K562 (cell line): Measurements from ENCODE around the gene GARIN5B. TPM values are rescaled to one million over a fixed set of nuclear protein-coding genes. Genes with fewer than 3 reads are reported as not detected.

Experiments used
- ADNP ChIP-seq: fragments of 200-800 bp; sonication (Bioruptor generic); IDR thresholded peaks from 2 replicates; pipeline ENCODE4 v1.6.1; 2016; ENCODE audit warnings: missing genetic modification characterization, missing compliant biosample characterization
- ATF4 ChIP-seq: fragments of 450-650 bp; formaldehyde crosslinking; IDR thresholded peaks from 2 replicates; pipeline ENCODE4 v1.4.0; 2022; ENCODE audit warnings: mild to moderate bottlenecking, moderate library complexity
- BMI1 ChIP-seq: fragments of 150-350 bp; IDR thresholded peaks from 2 replicates; pipeline ENCODE4 v1.6.1; 2014; ENCODE audit warnings: low read length
- CEBPB ChIP-seq: fragments of 450-650 bp; IDR thresholded peaks from 2 replicates; pipeline ENCODE4 v1.6.1; 2016; ENCODE audit warnings: missing genetic modification characterization, missing compliant biosample characterization
- CHD4 ChIP-seq: fragments of 200-600 bp; sonication (generic); IDR thresholded peaks from 3 replicates; pipeline ENCODE4 v1.6.1; 2012; ENCODE audit warnings: low read depth, mild to moderate bottlenecking, mixed read lengths, low read length, inconsistent platforms; ENCODE audit not compliant: insufficient read depth, insufficient replicate concordance, poor library complexity, severe bottlenecking
- HDAC2 ChIP-seq: fragments of 450-650 bp; IDR thresholded peaks from 2 replicates; pipeline ENCODE4 v1.6.1; 2016; ENCODE audit warnings: mild to moderate bottlenecking
- HDAC3 ChIP-seq: fragments of 450-650 bp; IDR thresholded peaks from 2 replicates; pipeline ENCODE4 v1.6.1; 2018; ENCODE audit warnings: borderline replicate concordance, mild to moderate bottlenecking, moderate library complexity; ENCODE audit not compliant: partially characterized antibody
- ID3 ChIP-seq, 2 experiments: fragments of 250-450 bp in 1 of 2; fragments of 450-650 bp in 1 of 2; sonication (Bioruptor Pico) in 1 of 2; IDR thresholded peaks; 2 replicates each; pipeline versions ENCODE4 v1.6.1 to v1.8.0; 2016 to 2021; ENCODE audit warnings: mild to moderate bottlenecking in 2 of 2, moderate library complexity in 2 of 2, missing compliant biosample characterization in 1 of 2, missing genetic modification characterization in 1 of 2
- KAT8 ChIP-seq: fragments of 450-650 bp; IDR thresholded peaks from 2 replicates; pipeline ENCODE4 v1.6.1; 2016; ENCODE audit warnings: low read depth, mild to moderate bottlenecking
- LARP7 ChIP-seq: fragments of 450-650 bp; IDR thresholded peaks from 2 replicates; pipeline ENCODE4 v1.6.1; 2016
- MAX ChIP-seq: sonication (generic); formaldehyde crosslinking; IDR thresholded peaks from 2 replicates; pipeline ENCODE4 v1.9.0; 2022; ENCODE audit warnings: mild to moderate bottlenecking, missing genetic modification reagents
- NONO ChIP-seq, 2 experiments: fragments of 200-400 bp in 1 of 2; fragments of 450-650 bp in 1 of 2; formaldehyde crosslinking in 1 of 2; IDR thresholded peaks; 2 replicates each; pipeline ENCODE4 v1.6.1; 2017; ENCODE audit warnings: low read depth in 2 of 2, mild to moderate bottlenecking in 2 of 2, moderate library complexity in 2 of 2, low read length in 1 of 2
- OTX1 ChIP-seq: fragments of 450-650 bp; formaldehyde crosslinking; IDR thresholded peaks from 2 replicates; pipeline ENCODE4 v1.4.0; 2022; ENCODE audit warnings: mild to moderate bottlenecking
- POLR3G ChIP-seq: IDR thresholded peaks from 2 replicates; pipeline ENCODE4 v1.6.1; 2011; ENCODE audit not compliant: insufficient read length, insufficient replicate concordance; ENCODE audit errors: extremely low read depth
- RCOR1 ChIP-seq, 2 experiments: IDR thresholded peaks; 2 replicates each; pipeline ENCODE4 v1.6.1; 2012; ENCODE audit warnings: low read depth in 2 of 2, low read length in 2 of 2, borderline replicate concordance in 1 of 2, improper control_type of control experiment in 1 of 2
- RFX7 ChIP-seq: fragments of 250-450 bp; sonication (Bioruptor Pico); IDR thresholded peaks from 2 replicates; pipeline ENCODE4 v1.5.1; 2021; ENCODE audit warnings: mild to moderate bottlenecking
- SMAD1 ChIP-seq: fragments of 150-350 bp; IDR thresholded peaks from 2 replicates; pipeline ENCODE4 v1.6.1; 2014; ENCODE audit warnings: low read length, low read depth; ENCODE audit not compliant: partially characterized antibody
- SMARCA5 ChIP-seq: fragments of 450-650 bp; IDR thresholded peaks from 2 replicates; pipeline ENCODE4 v1.6.1; 2016
- SMC3 ChIP-seq: conservative IDR thresholded peaks from 2 replicates; pipeline ENCODE4 v1.6.1; 2011; ENCODE audit warnings: low read depth, low read length, improper control_type of control experiment; ENCODE audit not compliant: insufficient read depth
- SRSF3 ChIP-seq: fragments of 200-400 bp; formaldehyde crosslinking; IDR thresholded peaks from 2 replicates; pipeline ENCODE4 v1.6.1; 2016; ENCODE audit warnings: mild to moderate bottlenecking, low read length, moderate library complexity; ENCODE audit not compliant: insufficient read depth
- TARDBP ChIP-seq: fragments of 450-650 bp; IDR thresholded peaks from 2 replicates; pipeline ENCODE4 v1.6.1; 2016
- UBTF ChIP-seq, 2 experiments: IDR thresholded peaks; 2 replicates each; pipeline ENCODE4 v1.6.1; 2012; ENCODE audit warnings: improper control_type of control experiment in 2 of 2, low read depth in 2 of 2, low read length in 2 of 2, borderline replicate concordance in 1 of 2
- ZKSCAN1 ChIP-seq: fragments of 150-350 bp; IDR thresholded peaks from 2 replicates; pipeline ENCODE4 v1.6.1; 2016; ENCODE audit warnings: low read depth, low read length
- ZNF717 ChIP-seq: fragments of 250-450 bp; sonication (Bioruptor Pico); IDR thresholded peaks from 2 replicates; pipeline ENCODE4 v1.5.0; 2021
- ZNF766 ChIP-seq: fragments of 200-800 bp; sonication (Bioruptor generic); conservative IDR thresholded peaks from 2 replicates; pipeline ENCODE4 v1.6.1; 2016; ENCODE audit warnings: missing genetic modification characterization, missing compliant biosample characterization
- ZNF77 ChIP-seq: fragments of 250-450 bp; sonication (Bioruptor Pico); IDR thresholded peaks from 2 replicates; pipeline ENCODE4 v1.5.0; 2020
- polyA plus RNA-seq, 8 experiments: library from polyadenylated mRNA; depleted of rRNA in 4 of 8; stranded (reverse) in 5 of 8; unstranded in 3 of 8; fragments of >200 nt; fragmentation: Nextera tagmentation in 2 of 8; fragmentation: Illumina TruSeq in 1 of 8; extraction: Ambion mirVana in 2 of 8; extraction: Trizol in 1 of 8; gene quantifications; 2 replicates each; pipeline versions ENCODE4 v1.2.1 to v1.2.3, GENCODE V29; 2011 to 2014; ENCODE audit warnings: inconsistent platforms in 1 of 8, missing spikeins in 1 of 8
- total RNA-seq, 7 experiments: library from RNA; depleted of rRNA in 6 of 7; stranded (reverse); fragments of >200 nt in 6 of 7; fragmentation: Illumina TruSeq in 2 of 7; extraction: Trizol in 2 of 7; gene quantifications; 2 replicates each; pipeline versions ENCODE4 v1.2.1 to v1.2.3, GENCODE V29; 2011 to 2021; ENCODE audit warnings: low replicate concordance in 1 of 7

The GARIN5B gene
- total and polyA plus RNA-seq, 9 of the 15 experiments (the other 6 are each of a cell fraction or from before 2014, with no cell fraction given): not detected

GRCh38 chr19:55408533-55408872 is 45.4 kb upstream of the GARIN5B start (continued):
- TF ChIP-seq ID3 (CRISPR knock-in tag; IDR thresholded peaks at IDR 0.05): peak; percentile 60; the same call in 1 of the 2 replicates
- peak; percentile 72; the same call in 1 of the 2 replicates for TF ChIP-seq ID3 (tag; IDR thresholded peaks at IDR 0.05)
- TF ChIP-seq POLR3G: no peak
- TF ChIP-seq ZNF77 (CRISPR knock-in tag): no peak
- TF ChIP-seq CHD4: peak; percentile 69
- TF ChIP-seq HDAC2: peak; percentile 58; the same call in 1 of the 2 replicates
- TF ChIP-seq MAX: no peak
- no peak for TF ChIP-seq BMI1
- TF ChIP-seq OTX1 (CRISPR knock-in tag): no peak
- 0 out of 2 replicates have a peak, but pooled peaks have one; percentile 51 for TF ChIP-seq LARP7
- TF ChIP-seq RCOR1 (IDR thresholded peaks at IDR 0.05; ENCODE audit: borderline replicate concordance in 1 of 2, low read depth in 2 of 2, low read length in 2 of 2): 0 out of 4 replicates have a peak, but pooled peaks of 1 of the 2 experiments have one; percentile 21
- TF ChIP-seq SMARCA5: no peak
- TF ChIP-seq ATF4: no peak
- TF ChIP-seq RFX7: no peak
- no peak for TF ChIP-seq ZKSCAN1
- TF ChIP-seq TARDBP: 0 out of 2 replicates have a peak, but pooled peaks have one; percentile 57
- no peak for TF ChIP-seq SMC3
- TF ChIP-seq CEBPB: no peak
- peak; percentile 63; the same call in 1 of the 2 replicates for TF ChIP-seq ZNF766
- TF ChIP-seq ZNF717 (CRISPR knock-in tag): no peak
- TF ChIP-seq HDAC3: no peak
- peak; percentile 84 for TF ChIP-seq KAT8
- TF ChIP-seq UBTF (IDR thresholded peaks at IDR 0.05; ENCODE audit: borderline replicate concordance in 1 of 2, low read depth in 2 of 2, low read length in 2 of 2): no peak
- TF ChIP-seq SMAD1: no peak
- TF ChIP-seq SRSF3: 0 out of 2 replicates have a peak, but pooled peaks have one; percentile 53
- 0 out of 4 replicates have a peak, but pooled peaks of 1 of the 2 experiments have one; percentile 8 for TF ChIP-seq NONO (IDR thresholded peaks at IDR 0.05; ENCODE audit: low read depth in 2 of 2, low read length in 1 of 2)
- TF ChIP-seq ADNP (tag): peak; percentile 88
- TF ChIP-seq, all 486 proteins: peak for 49
